GM23338 (cell line): Measurements from ENCODE around the gene OR8D1. TPM values are rescaled to one million over a fixed set of nuclear protein-coding genes. Genes with fewer than 3 reads are reported as not detected.

ENCODE experiments used
- ATAC-seq: fragments of 200-7000 bp; cut with Tn5 transposase; 3 replicates; pipeline ENCODE4 v1.9.1; 2020
- DNase-seq: peaks from one replicate; pipeline ENCODE4 v3.0.0-alpha.2; 2015; ENCODE audit warnings: low spot score
- H2AFZ ChIP-seq: fragments of 200-600 bp; sonication (generic); 2 replicates; pipeline ENCODE4 v1.8.0; 2016; ENCODE audit warnings: antibody characterized with exemption, mild to moderate bottlenecking, moderate library complexity
- H3F3A ChIP-seq: fragments of 200-600 bp; sonication (generic); replicated peaks from 2 replicates; pipeline ENCODE4 v1.8.0; 2017; ENCODE audit warnings: antibody characterized with exemption, mixed run types, low read depth
- H3K27ac ChIP-seq: fragments of 200-600 bp; sonication (generic); 2 replicates; pipeline ENCODE4 v1.6.1; 2016; ENCODE audit warnings: low read depth
- H3K27me3 ChIP-seq: fragments of 200-600 bp; sonication (generic); 2 replicates; pipeline ENCODE4 v1.8.0; 2016; ENCODE audit warnings: mild to moderate bottlenecking, mixed run types, moderate library complexity; ENCODE audit not compliant: insufficient read depth
- H3K36me3 ChIP-seq: fragments of 200-600 bp; sonication (generic); 2 replicates; pipeline ENCODE4 v1.8.0; 2016; ENCODE audit warnings: mild to moderate bottlenecking; ENCODE audit not compliant: insufficient read depth
- H3K4me1 ChIP-seq: fragments of 200-600 bp; sonication (generic); 2 replicates; pipeline ENCODE4 v1.8.0; 2016; ENCODE audit warnings: mild to moderate bottlenecking, moderate library complexity; ENCODE audit not compliant: insufficient read depth
- H3K4me2 ChIP-seq: fragments of 200-600 bp; sonication (generic); 2 replicates; pipeline ENCODE4 v1.7.1; 2017; ENCODE audit warnings: mixed run types
- H3K4me3 ChIP-seq: fragments of 200-600 bp; sonication (generic); 2 replicates; pipeline ENCODE4 v1.6.1; 2016; ENCODE audit warnings: mixed run types
- H3K79me2 ChIP-seq: fragments of 200-600 bp; sonication (generic); replicated peaks from 2 replicates; pipeline ENCODE4 v1.8.0; 2017; ENCODE audit warnings: mild to moderate bottlenecking; ENCODE audit not compliant: insufficient read depth
- H3K9me2 ChIP-seq: fragments of 200-600 bp; sonication (generic); 2 replicates; pipeline ENCODE4 v1.8.0; 2017; ENCODE audit not compliant: insufficient read depth
- H4K20me1 ChIP-seq: fragments of 200-600 bp; sonication (generic); replicated peaks from 2 replicates; pipeline ENCODE4 v1.8.0; 2017; ENCODE audit warnings: mild to moderate bottlenecking; ENCODE audit not compliant: insufficient read depth
- H3K27ac Mint-ChIP-seq: 2 replicates; pipeline ENCODE4 v1.8.0; 2020; ENCODE audit warnings: inconsistent platforms, mild to moderate bottlenecking, moderate library complexity, mixed read lengths
- H3K27me3 Mint-ChIP-seq: 3 replicates; pipeline ENCODE4 v1.8.0; 2022; ENCODE audit warnings: low read depth, mild to moderate bottlenecking, moderate library complexity, mixed read lengths, inconsistent platforms; ENCODE audit not compliant: insufficient read depth, poor library complexity
- H3K36me3 Mint-ChIP-seq: 3 replicates; pipeline ENCODE4 v1.8.0; 2021; ENCODE audit warnings: low read depth, mild to moderate bottlenecking, inconsistent platforms, moderate library complexity, mixed read lengths
- H3K4me1 Mint-ChIP-seq: 3 replicates; pipeline ENCODE4 v1.8.0; 2020; ENCODE audit warnings: mild to moderate bottlenecking, inconsistent platforms, mixed read lengths
- H3K4me3 Mint-ChIP-seq: 3 replicates; pipeline ENCODE4 v1.8.0; 2021; ENCODE audit warnings: moderate library complexity, mild to moderate bottlenecking, inconsistent platforms, mixed read lengths
- H3K9me3 Mint-ChIP-seq: 3 replicates; pipeline ENCODE4 v1.8.0; 2020; ENCODE audit warnings: moderate library complexity, mild to moderate bottlenecking, inconsistent platforms, mixed read lengths
- CREB1 ChIP-seq: fragments of 250-450 bp; sonication (Bioruptor Pico); IDR thresholded peaks from 2 replicates; pipeline ENCODE4 v1.5.0; 2020; ENCODE audit warnings: low read depth, mild to moderate bottlenecking, moderate library complexity
- CTCF ChIP-seq, 2 experiments: fragments of 200-600 bp in 1 of 2; sonication (generic) in 1 of 2; conservative IDR thresholded peaks; 2 replicates each; pipeline versions ENCODE4 v1.5.1 to v1.6.1; 2016 to 2017; ENCODE audit warnings: antibody characterized with exemption in 2 of 2, low read depth in 2 of 2, mild to moderate bottlenecking in 2 of 2, moderate library complexity in 1 of 2
- EZH2 ChIP-seq: fragments of 200-600 bp; sonication (generic); IDR thresholded peaks from one replicate; pipeline ENCODE4 v1.8.0; 2017; ENCODE audit warnings: antibody characterized with exemption, mild to moderate bottlenecking, low read depth; ENCODE audit not compliant: unreplicated experiment
- EZH2phosphoT487 ChIP-seq: fragments of 200-600 bp; sonication (generic); IDR thresholded peaks from one replicate; pipeline ENCODE4 v1.8.1; 2018; ENCODE audit warnings: antibody characterized with exemption; ENCODE audit not compliant: unreplicated experiment
- JUNB ChIP-seq: IDR thresholded peaks from one replicate; pipeline ENCODE4 v1.6.1; 2016; ENCODE audit warnings: antibody characterized with exemption; ENCODE audit not compliant: unreplicated experiment
- NANOG ChIP-seq: IDR thresholded peaks from 2 replicates; pipeline ENCODE4 v1.6.1; 2016; ENCODE audit warnings: antibody characterized with exemption, borderline replicate concordance
- POLR2AphosphoS5 ChIP-seq: IDR thresholded peaks from 2 replicates; pipeline ENCODE4 v1.6.1; 2016; ENCODE audit warnings: antibody characterized with exemption, low read depth
- REST ChIP-seq: IDR thresholded peaks from one replicate; pipeline ENCODE4 v1.6.1; 2018; ENCODE audit warnings: antibody characterized with exemption; ENCODE audit not compliant: unreplicated experiment
- STAT1 ChIP-seq: IDR thresholded peaks from one replicate; pipeline ENCODE4 v1.6.1; 2016; ENCODE audit warnings: antibody characterized with exemption; ENCODE audit not compliant: unreplicated experiment
- ZNF114 ChIP-seq: fragments of 250-450 bp; sonication (Bioruptor Pico); IDR thresholded peaks from 2 replicates; pipeline ENCODE4 v1.5.0; 2020; ENCODE audit warnings: mild to moderate bottlenecking, moderate library complexity
- ZNF331 ChIP-seq: fragments of 250-450 bp; sonication (Bioruptor Pico); IDR thresholded peaks from 2 replicates; pipeline ENCODE4 v1.5.0; 2020; ENCODE audit warnings: low read depth, mild to moderate bottlenecking, moderate library complexity
- polyA plus RNA-seq: library from polyadenylated mRNA; unstranded; fragments of >200 nt; fragmentation: Nextera tagmentation; extraction: Ambion mirVana; gene quantifications from 2 replicates; pipeline ENCODE4 v1.2.1, GENCODE V29; 2016
- total RNA-seq: library from RNA; depleted of rRNA; stranded (reverse); fragments of >200 nt; shearing (Covaris generic); gene quantifications from 2 replicates; pipeline ENCODE4 v1.2.3, GENCODE V29; 2014
- TF ChIP-seq, protein P1 (sequence below): IDR thresholded peaks from 2 replicates; pipeline ENCODE4 v1.6.1; 2016; ENCODE audit warnings: antibody characterized with exemption

The OR8D1 gene
- total and polyA plus RNA-seq, 2 experiments from 2014 or later: not detected

DNA sequence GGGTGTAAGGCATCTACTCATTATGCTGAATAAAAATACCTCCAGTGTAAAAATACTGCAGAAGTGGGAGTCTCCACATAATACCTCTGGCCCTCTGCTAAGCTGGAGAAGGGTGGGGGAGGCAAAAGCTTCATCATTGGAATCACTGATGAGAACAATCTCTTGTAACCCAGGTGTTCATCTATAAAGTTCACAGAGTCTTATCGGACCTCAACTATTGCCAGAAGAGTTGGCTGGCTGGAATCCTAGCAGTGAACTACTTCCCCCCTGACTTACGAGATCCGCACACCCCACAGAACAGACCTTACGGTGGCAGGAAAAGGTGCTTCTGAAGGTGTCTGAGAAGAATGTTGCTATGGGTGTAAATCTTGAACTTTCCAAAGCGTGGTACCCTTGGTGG, 2.5 kb downstream of the OR8D1 start (continued):
- TF ChIP-seq, protein P1, sequence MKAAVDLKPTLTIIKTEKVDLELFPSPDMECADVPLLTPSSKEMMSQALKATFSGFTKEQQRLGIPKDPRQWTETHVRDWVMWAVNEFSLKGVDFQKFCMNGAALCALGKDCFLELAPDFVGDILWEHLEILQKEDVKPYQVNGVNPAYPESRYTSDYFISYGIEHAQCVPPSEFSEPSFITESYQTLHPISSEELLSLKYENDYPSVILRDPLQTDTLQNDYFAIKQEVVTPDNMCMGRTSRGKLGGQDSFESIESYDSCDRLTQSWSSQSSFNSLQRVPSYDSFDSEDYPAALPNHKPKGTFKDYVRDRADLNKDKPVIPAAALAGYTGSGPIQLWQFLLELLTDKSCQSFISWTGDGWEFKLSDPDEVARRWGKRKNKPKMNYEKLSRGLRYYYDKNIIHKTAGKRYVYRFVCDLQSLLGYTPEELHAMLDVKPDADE: no peak
- TF ChIP-seq ZNF331 (CRISPR knock-in tag) (no peak), CREB1 (no peak), POLR2AphosphoS5 (no peak), NANOG (no peak), ZNF114 (CRISPR knock-in tag) (no peak), REST (no peak), EZH2phosphoT487 (no peak), STAT1 (no peak), CTCF (conservative IDR thresholded peaks at IDR 0.05; ENCODE audit: low read depth in 2 of 2) (no peak), JUNB (no peak)

GRCh38 chr11:124310721-124311120, 3.0 kb downstream of the OR8D1 start:
- Histone ChIP-seq H3K27ac (no peak overlapping the region), H3K4me2 (no peak overlapping the region), H3F3A (no peaks in the 10 kb centered on the region), H3K9me2 (peaks cover 13% of the 10 kb centered on the region; the same call in 1 of the 2 replicates), H3K4me1 (no peaks in the 10 kb centered on the region), H3K36me3 (no peaks in the 10 kb centered on the region), H4K20me1 (no peaks in the 10 kb centered on the region), H2AFZ (no peak overlapping the region), H3K4me3 (no peak overlapping the region), H3K79me2 (no peaks in the 10 kb centered on the region), H3K27me3 (no peaks in the 10 kb centered on the region)
- no peak overlapping the region for H3K4me3 Mint-ChIP-seq
- no peaks in the 10 kb centered on the region for H3K36me3 Mint-ChIP-seq
- no peaks in the 10 kb centered on the region for H3K27me3 Mint-ChIP-seq
- H3K4me1 Mint-ChIP-seq: no peaks in the 10 kb centered on the region
- H3K27ac Mint-ChIP-seq: no peak overlapping the region
- no peak for DNase-seq
- no peak for ATAC-seq
- H3K9me3 Mint-ChIP-seq: no peaks in the 10 kb centered on the region
- no peak for TF ChIP-seq EZH2
- TF ChIP-seq STAT1: no peak
- TF ChIP-seq REST: no peak
- no peak for TF ChIP-seq JUNB
- TF ChIP-seq POLR2AphosphoS5: no peak
- no peak for TF ChIP-seq EZH2phosphoT487
- no peak for TF ChIP-seq NANOG
- TF ChIP-seq ZNF114 (CRISPR knock-in tag): no peak
- no peak for TF ChIP-seq CTCF (conservative IDR thresholded peaks at IDR 0.05; ENCODE audit: low read depth in 2 of 2)
- TF ChIP-seq CREB1: no peak
- TF ChIP-seq, protein P1: no peak
- no peak for TF ChIP-seq ZNF331 (CRISPR knock-in tag)
